Esophagus squamous epithelium (tissue), 5 donors: ENCODE measurements around the gene RGS8. TPM values are rescaled to one million over a fixed set of nuclear protein-coding genes. Genes with fewer than 3 reads are reported as not detected.

Experiments
- DNase-seq: peaks from one replicate; lab custom pipeline; 2025; lab: John Stamatoyannopoulos, UW
- H3K27ac ChIP-seq, 4 donors: fragments of 200-600 bp; sonication (generic); one replicate each; pipeline ENCODE4 v1.5.1; 2016 to 2019; ENCODE audit warnings: mild to moderate bottlenecking in 1 of 4
- H3K27me3 ChIP-seq, 4 donors: fragments of 200-600 bp; sonication (generic); 1 replicate in 3 of 4; 2 replicates in 1 of 4; pipeline versions ENCODE4 v1.5.1 to v1.6.0; 2017 to 2021; ENCODE audit warnings: antibody characterized with exemption in 1 of 4
- H3K36me3 ChIP-seq, 3 donors: fragments of 200-600 bp; sonication (generic); one replicate each; pipeline ENCODE4 v1.5.1; 2016 to 2019
- H3K4me1 ChIP-seq, 3 donors: fragments of 200-600 bp; sonication (generic); one replicate each; pipeline ENCODE4 v1.5.1; 2017 to 2019
- H3K4me3 ChIP-seq, 4 donors: fragments of 200-600 bp; sonication (generic); 1 replicate in 3 of 4; 2 replicates in 1 of 4; pipeline ENCODE4 v1.5.1; 2016 to 2019; ENCODE audit warnings: mild to moderate bottlenecking in 2 of 4, moderate library complexity in 1 of 4
- H3K9me3 ChIP-seq, 3 donors: fragments of 200-600 bp; sonication (generic); one replicate each; pipeline ENCODE4 v1.5.1; 2016 to 2019
- CTCF ChIP-seq, 6 experiments: fragments of 450-650 bp in 4 of 6; fragments of 200-600 bp in 2 of 6; sonication (generic) in 2 of 6; IDR thresholded peaks; one replicate each; pipeline ENCODE4 v1.5.1; 2016 to 2019; ENCODE audit warnings: antibody characterized with exemption in 6 of 6, mild to moderate bottlenecking in 4 of 6, moderate library complexity in 4 of 6
- POLR2A ChIP-seq, 4 donors: fragments of 450-650 bp; IDR thresholded peaks; one replicate each; pipeline ENCODE4 v1.6.1; 2017; ENCODE audit warnings: antibody characterized with exemption in 4 of 4, mild to moderate bottlenecking in 4 of 4, moderate library complexity in 3 of 4
- WGBS, 2 donors: methylation state at CpG; one replicate each; pipeline ENCODE4 v1.1.5; 2018; 5-methylcytosine and 5-hydroxymethylcytosine counted together
- intact Hi-C: fragments of 100-400 bp; cut with DNase I; formaldehyde crosslinking; loops from one replicate; pipeline ENCODE4 v1.15.0; 2022
- total RNA-seq, 4 donors: library from RNA; depleted of rRNA; stranded (reverse); fragments of >200 nt; gene quantifications; one replicate each; pipeline ENCODE4 v1.1.0, GENCODE V29; 2016
- donor health status: DM: yes; HTN: yes; CAD: no.

Gene RGS8
- total RNA-seq, 4 donors from 2014 or later: not detected

GRCh38 chr1:182642461-182642860 is 41.9 kb downstream of the RGS8 start:
- Histone ChIP-seq H3K36me3 (no peaks in the 10 kb centered on the region), H3K4me1 (peaks cover 0 to 9% (median 0%) of the 10 kb centered on the region in 3 donors), H3K9me3 (no peaks in the 10 kb centered on the region), H3K27ac (no peak overlapping the region), H3K27me3 (no peaks in the 10 kb centered on the region), H3K4me3 (no peak overlapping the region)
- no peak for TF ChIP-seq POLR2A (IDR thresholded peaks at IDR 0.05)
- TF ChIP-seq CTCF (IDR thresholded peaks at IDR 0.05): no peak
- intact Hi-C loops: no loop called here
- DNase-seq: no peak
- WGBS, 2 donors: 90 to 93% methylated on average over 3 to 8 of the region's 8 CpGs

GRCh38 chr1:182641561-182641960 is 42.8 kb downstream of the RGS8 start:
- H3K4me1 ChIP-seq: peaks cover 0 to 9% (median 0%) of the 10 kb centered on the region in 3 donors
- H3K9me3 ChIP-seq: no peaks in the 10 kb centered on the region
- intact Hi-C loops: no loop called here
- DNase-seq: no peak
- no peak overlapping the region for H3K4me3 ChIP-seq
- H3K27ac ChIP-seq: no peak overlapping the region
- WGBS, 2 donors: 80 to 86% methylated on average over 5 of the region's 5 CpGs
- H3K27me3 ChIP-seq: peaks cover 0 to 6% (median 0%) of the 10 kb centered on the region in 4 donors
- TF ChIP-seq CTCF (IDR thresholded peaks at IDR 0.05) (no peak), POLR2A (IDR thresholded peaks at IDR 0.05) (no peak)
- H3K36me3 ChIP-seq: no peaks in the 10 kb centered on the region

GRCh38 chr1:182639330-182639729 is 45.1 kb downstream of the RGS8 start:
- Histone ChIP-seq H3K4me1 (peaks cover 0 to 9% (median 0%) of the 10 kb centered on the region in 3 donors), H3K27me3 (peaks cover 0 to 6% (median 0%) of the 10 kb centered on the region in 4 donors), H3K36me3 (no peaks in the 10 kb centered on the region), H3K27ac (no peak overlapping the region), H3K9me3 (no peaks in the 10 kb centered on the region), H3K4me3 (no peak overlapping the region)
- WGBS, 2 donors: 100% methylated on average over 1 of the region's 1 CpG
- no peak for DNase-seq
- TF ChIP-seq CTCF (IDR thresholded peaks at IDR 0.05): no peak
- TF ChIP-seq POLR2A (IDR thresholded peaks at IDR 0.05): no peak
- intact Hi-C loops: no loop called here

- Histone ChIP-seq H3K36me3 (no peaks in the 10 kb centered on the region), H3K4me1 (no peaks in the 10 kb centered on the region), H3K9me3 (no peaks in the 10 kb centered on the region), H3K27me3 (peaks cover 0 to 6% (median 0%) of the 10 kb centered on the region in 4 donors), H3K4me3 (no peak overlapping the region), H3K27ac (no peak overlapping the region)
- intact Hi-C loops: no loop called here
- WGBS, 2 donors: 76 to 92% methylated on average over 5 of the region's 5 CpGs
- TF ChIP-seq POLR2A (IDR thresholded peaks at IDR 0.05) (no peak), CTCF (IDR thresholded peaks at IDR 0.05) (no peak)
- DNase-seq: no peak
These were observed 46.6 kb downstream of the RGS8 start for GRCh38 chr1:182637769-182638168.

GRCh38 chr1:182635871-182636270 is 48.5 kb downstream of the RGS8 start:
- Histone ChIP-seq H3K9me3 (no peaks in the 10 kb centered on the region), H3K27me3 (peaks cover 0 to 6% (median 0%) of the 10 kb centered on the region in 4 donors), H3K4me3 (no peak overlapping the region), H3K4me1 (peaks cover 0 to 7% (median 0%) of the 10 kb centered on the region in 3 donors), H3K36me3 (no peaks in the 10 kb centered on the region), H3K27ac (no peak overlapping the region)
- intact Hi-C loops: no loop called here
- WGBS, 2 donors: 73 to 78% methylated on average over 2 of the region's 2 CpGs
- TF ChIP-seq CTCF (IDR thresholded peaks at IDR 0.05): no peak
- DNase-seq: no peak

Other genes with a start within 250 kb of the RGS8 start
- under 1 TPM in 2 of 4 donors, not detected in 2; 0.42 to 0.61 TPM for gene RGSL1, start 234.4 kb downstream of the RGS8 start, total RNA-seq
- gene RNASEL, start 95.3 kb downstream of the RGS8 start, total RNA-seq: 1 to 10 TPM; 5.6 to 9.5 (median 7.5) TPM
- gene RGS16, start 80.2 kb downstream of the RGS8 start, total RNA-seq: 1 to 10 TPM; 1.1 to 2.2 (median 1.3) TPM
- 10 to 100 TPM in 3 of 4 donors, 1 to 10 TPM in 1; 7.8 to 16.2 (median 12.6) TPM for gene NPL, start 105.2 kb upstream of the RGS8 start, total RNA-seq
- 100 to 1,000 TPM in 1 of 4 donors, 10 to 100 TPM in 3; 50.5 to 110 (median 81.2) TPM for gene DHX9, start 154.8 kb upstream of the RGS8 start, total RNA-seq